ENCODE data around the gene IGSF22. TPM values are rescaled to one million over a fixed set of nuclear protein-coding genes. Genes with fewer than 3 reads are reported as not detected.

Gene IGSF22
- polyA plus RNA-seq, 6 donors from 2014 or later, result 1.8 to 3.9 (median 2.9) TPM

Other genes starting within 250 kb of the IGSF22 start
- gene TSG101, start 199.2 kb downstream of the IGSF22 start, polyA plus RNA-seq (ENCODE audit: low read depth in 6 of 6), result 100 to 1,000 TPM in 1 of 6 donors, 10 to 100 TPM in 5; 72.9 to 101 (median 87.0) TPM
- 10 to 100 TPM in 2 of 6 donors, 1 to 10 TPM in 4; 6.6 to 12.4 (median 8.9) TPM for gene UEVLD, start 137.5 kb downstream of the IGSF22 start, polyA plus RNA-seq (ENCODE audit: low read depth in 6 of 6)
- under 1 TPM in 5 of 6 donors, not detected in 1; 0.43 to 0.94 (median 0.51) TPM for gene MISFA, start 126.4 kb downstream of the IGSF22 start, polyA plus RNA-seq (ENCODE audit: low read depth in 6 of 6)
- 10 to 100 TPM in 4 of 6 donors, 1 to 10 TPM in 2; 3.8 to 15.5 (median 10.9) TPM for gene SPTY2D1, start 91.8 kb downstream of the IGSF22 start, polyA plus RNA-seq (ENCODE audit: low read depth in 6 of 6)
- gene TMEM86A, start 27.4 kb downstream of the IGSF22 start, polyA plus RNA-seq (ENCODE audit: low read depth in 6 of 6), result 1 to 10 TPM in 1 of 6 donors, under 1 TPM in 4, not detected in 1; 0.45 to 1.1 (median 0.81) TPM
- not detected for gene PTPN5, start 65.6 kb upstream of the IGSF22 start, polyA plus RNA-seq (ENCODE audit: low read depth in 6 of 6)
- not detected for gene MRGPRX1, start 213.2 kb upstream of the IGSF22 start, polyA plus RNA-seq (ENCODE audit: low read depth in 6 of 6)

Data from naive B cell (primary cell).